NB4 (cell line): ENCODE measurements around the gene TECPR1.

Source experiments
- CTCF ChIP-seq: IDR thresholded peaks from one replicate; pipeline ENCODE4 v1.5.1; 2012; ENCODE audit warnings: low read depth, low read length
- MAX ChIP-seq: IDR thresholded peaks from 2 replicates; pipeline ENCODE4 v1.6.1; 2011; ENCODE audit warnings: low read depth, low read length
- POLR2A ChIP-seq: IDR thresholded peaks from 2 replicates; pipeline ENCODE4 v1.6.1; 2011; ENCODE audit warnings: mild to moderate bottlenecking; ENCODE audit not compliant: insufficient read length; ENCODE audit errors: extremely low read depth

GRCh38 chr7:98291717-98292116, 39.7 kb upstream of the TECPR1 start:
- TF ChIP-seq POLR2A = no peak
- peak; percentile 37 for TF ChIP-seq CTCF
- no peak for TF ChIP-seq MAX
